Measurements from ENCODE around the gene NIPBL.

Gene NIPBL

DNA sequence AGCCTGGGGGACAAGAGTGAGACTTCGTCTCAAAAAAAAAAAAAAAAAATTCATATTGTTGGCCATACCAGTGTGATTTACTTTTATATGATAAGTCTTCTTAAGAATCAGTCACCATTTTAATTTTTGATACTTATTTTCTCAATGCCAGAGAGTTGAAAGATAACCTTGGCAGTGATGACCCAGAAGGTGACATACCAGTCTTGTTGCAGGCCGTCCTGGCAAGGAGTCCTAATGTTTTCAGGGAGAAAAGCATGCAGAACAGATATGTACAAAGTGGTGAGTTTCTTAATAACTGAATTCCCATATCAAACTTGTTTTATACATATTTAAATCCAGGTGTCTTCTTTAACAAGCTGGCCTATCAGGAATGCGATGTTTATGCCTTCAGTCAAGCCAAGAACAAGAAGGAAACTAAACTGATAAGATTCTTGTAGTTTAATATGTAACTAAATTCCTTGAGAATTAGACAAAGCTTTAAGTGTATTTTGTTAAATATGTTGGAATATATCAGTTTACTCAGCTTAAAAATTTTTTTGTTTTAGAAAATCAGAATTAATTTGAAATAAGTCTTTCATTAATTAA lies 81.5 kb downstream of the NIPBL start:
- Histone ChIP-seq H3K4me3 (ENCODE audit: low read length) (no peak overlapping the region), H3K36me3 (ENCODE audit: control insufficient read depth, low read depth, low read length) (peaks cover 22% of the 10 kb centered on the region), H3K4me1 (ENCODE audit: control insufficient read depth, low read depth, low read length) (no peaks in the 10 kb centered on the region), H3K27ac (ENCODE audit: low read length) (no peak overlapping the region), H3K27me3 (ENCODE audit: control insufficient read depth, insufficient read depth, low read length) (no peaks in the 10 kb centered on the region), H3K9ac (ENCODE audit: low read length) (no peak overlapping the region), H3K9me3 (ENCODE audit: control insufficient read depth, low read depth, low read length) (no peaks in the 10 kb centered on the region)

DNA sequence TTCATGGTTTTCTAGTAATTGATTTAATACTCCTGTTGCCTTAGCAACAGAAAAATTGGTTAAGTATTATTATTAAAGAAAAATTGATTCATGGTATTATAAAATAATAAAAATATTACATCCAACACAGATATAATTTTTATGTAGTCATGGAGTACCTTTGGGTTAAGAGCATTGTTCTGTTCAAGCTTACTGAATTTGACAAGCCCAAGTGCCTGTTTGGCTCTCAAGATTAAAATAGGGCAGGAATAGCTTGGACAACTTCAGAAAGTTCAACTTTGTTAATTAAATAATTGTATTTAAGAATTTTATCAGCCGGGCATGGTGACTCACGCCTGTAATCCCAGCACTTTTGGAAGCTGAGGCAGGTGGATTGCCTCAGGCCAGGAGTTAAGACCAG lies 82.0 kb downstream of the NIPBL start:
- no peaks in the 10 kb centered on the region for H3K9me3 ChIP-seq (ENCODE audit: control insufficient read depth, low read depth, low read length)
- H3K27me3 ChIP-seq (ENCODE audit: control insufficient read depth, insufficient read depth, low read length), result no peaks in the 10 kb centered on the region
- no peaks in the 10 kb centered on the region for H3K4me1 ChIP-seq (ENCODE audit: control insufficient read depth, low read depth, low read length)
- H3K36me3 ChIP-seq (ENCODE audit: control insufficient read depth, low read depth, low read length), result peaks cover 27% of the 10 kb centered on the region
- no peak overlapping the region for H3K9ac ChIP-seq (ENCODE audit: low read length)
- no peak overlapping the region for H3K27ac ChIP-seq (ENCODE audit: low read length)
- H3K4me3 ChIP-seq (ENCODE audit: low read length), result no peak overlapping the region

- Histone ChIP-seq H3K9me3 (ENCODE audit: control insufficient read depth, low read depth, low read length) (no peaks in the 10 kb centered on the region), H3K4me1 (ENCODE audit: control insufficient read depth, low read depth, low read length) (no peaks in the 10 kb centered on the region), H3K36me3 (ENCODE audit: control insufficient read depth, low read depth, low read length) (peaks cover 38% of the 10 kb centered on the region), H3K27ac (ENCODE audit: low read length) (no peak overlapping the region), H3K9ac (ENCODE audit: low read length) (no peak overlapping the region), H3K27me3 (ENCODE audit: control insufficient read depth, insufficient read depth, low read length) (no peaks in the 10 kb centered on the region), H3K4me3 (ENCODE audit: low read length) (no peak overlapping the region)
Observed at GRCh38 chr5:36965179-36965578, 88.6 kb downstream of the NIPBL start.

GRCh38 chr5:36969700-36970395 lies 93.3 kb downstream of the NIPBL start:
- H3K9me3 ChIP-seq (ENCODE audit: control insufficient read depth, low read depth, low read length), result no peaks in the 10 kb centered on the region
- H3K36me3 ChIP-seq (ENCODE audit: control insufficient read depth, low read depth, low read length), result peaks cover 42% of the 10 kb centered on the region
- H3K4me3 ChIP-seq (ENCODE audit: low read length), result no peak overlapping the region
- H3K27me3 ChIP-seq (ENCODE audit: control insufficient read depth, insufficient read depth, low read length), result no peaks in the 10 kb centered on the region
- H3K27ac ChIP-seq (ENCODE audit: low read length), result no peak overlapping the region
- H3K4me1 ChIP-seq (ENCODE audit: control insufficient read depth, low read depth, low read length), result no peaks in the 10 kb centered on the region
- no peak overlapping the region for H3K9ac ChIP-seq (ENCODE audit: low read length)

DNA sequence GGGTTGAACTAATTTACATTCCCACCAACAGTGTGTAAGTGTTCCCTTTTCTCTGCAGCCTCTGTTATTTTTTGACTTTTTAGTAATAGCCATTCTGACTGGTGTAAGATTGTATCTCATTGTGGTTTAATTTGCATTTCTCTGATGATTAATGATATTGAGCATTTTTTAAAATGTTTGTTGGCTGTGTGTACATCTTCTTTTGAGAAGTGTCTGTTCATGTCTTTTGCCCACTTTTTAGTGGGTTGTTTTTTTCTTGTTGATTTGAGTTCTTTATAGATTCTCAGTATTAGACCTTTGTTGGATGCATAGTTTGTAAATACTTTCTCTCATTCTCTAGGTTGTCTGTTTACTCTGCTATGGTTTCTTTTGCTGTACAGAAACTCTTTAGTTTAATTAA lies 101.6 kb downstream of the NIPBL start:
- no peaks in the 10 kb centered on the region for H3K27me3 ChIP-seq (ENCODE audit: control insufficient read depth, insufficient read depth, low read length)

GRCh38 chr5:36982146-36982545 lies 105.6 kb downstream of the NIPBL start:
- no peak overlapping the region for H3K27ac ChIP-seq (ENCODE audit: low read length)
- H3K27me3 ChIP-seq (ENCODE audit: control insufficient read depth, insufficient read depth, low read length), result no peaks in the 10 kb centered on the region
- no peak overlapping the region for H3K4me3 ChIP-seq (ENCODE audit: low read length)
- no peak overlapping the region for H3K9ac ChIP-seq (ENCODE audit: low read length)
- H3K36me3 ChIP-seq (ENCODE audit: control insufficient read depth, low read depth, low read length), result peaks cover 10% of the 10 kb centered on the region
- no peaks in the 10 kb centered on the region for H3K9me3 ChIP-seq (ENCODE audit: control insufficient read depth, low read depth, low read length)
- H3K4me1 ChIP-seq (ENCODE audit: control insufficient read depth, low read depth, low read length), result no peaks in the 10 kb centered on the region

More for the DNA sequence above, 101.6 kb downstream of the NIPBL start:
- no peaks in the 10 kb centered on the region for H3K9me3 ChIP-seq (ENCODE audit: control insufficient read depth, low read depth, low read length)
- H3K36me3 ChIP-seq (ENCODE audit: control insufficient read depth, low read depth, low read length), result peaks cover 30% of the 10 kb centered on the region
- no peaks in the 10 kb centered on the region for H3K4me1 ChIP-seq (ENCODE audit: control insufficient read depth, low read depth, low read length)
- no peak overlapping the region for H3K27ac ChIP-seq (ENCODE audit: low read length)
- H3K9ac ChIP-seq (ENCODE audit: low read length), result no peak overlapping the region
- H3K4me3 ChIP-seq (ENCODE audit: low read length), result no peak overlapping the region

GRCh38 chr5:36985387-36985786 lies 108.8 kb downstream of the NIPBL start:
- peaks cover 10% of the 10 kb centered on the region for H3K36me3 ChIP-seq (ENCODE audit: control insufficient read depth, low read depth, low read length)
- no peak overlapping the region for H3K9ac ChIP-seq (ENCODE audit: low read length)
- H3K27me3 ChIP-seq (ENCODE audit: control insufficient read depth, insufficient read depth, low read length), result no peaks in the 10 kb centered on the region
- H3K4me1 ChIP-seq (ENCODE audit: control insufficient read depth, low read depth, low read length), result no peaks in the 10 kb centered on the region
- H3K27ac ChIP-seq (ENCODE audit: low read length), result no peak overlapping the region
- no peaks in the 10 kb centered on the region for H3K9me3 ChIP-seq (ENCODE audit: control insufficient read depth, low read depth, low read length)
- no peak overlapping the region for H3K4me3 ChIP-seq (ENCODE audit: low read length)

- H3K36me3 ChIP-seq (ENCODE audit: control insufficient read depth, low read depth, low read length), result peaks cover 10% of the 10 kb centered on the region
- no peaks in the 10 kb centered on the region for H3K4me1 ChIP-seq (ENCODE audit: control insufficient read depth, low read depth, low read length)
- no peaks in the 10 kb centered on the region for H3K27me3 ChIP-seq (ENCODE audit: control insufficient read depth, insufficient read depth, low read length)
- no peak overlapping the region for H3K9ac ChIP-seq (ENCODE audit: low read length)
- no peak overlapping the region for H3K4me3 ChIP-seq (ENCODE audit: low read length)
- H3K27ac ChIP-seq (ENCODE audit: low read length), result no peak overlapping the region
- no peaks in the 10 kb centered on the region for H3K9me3 ChIP-seq (ENCODE audit: control insufficient read depth, low read depth, low read length)
Observed at GRCh38 chr5:36988396-36988795, 111.8 kb downstream of the NIPBL start.

DNA sequence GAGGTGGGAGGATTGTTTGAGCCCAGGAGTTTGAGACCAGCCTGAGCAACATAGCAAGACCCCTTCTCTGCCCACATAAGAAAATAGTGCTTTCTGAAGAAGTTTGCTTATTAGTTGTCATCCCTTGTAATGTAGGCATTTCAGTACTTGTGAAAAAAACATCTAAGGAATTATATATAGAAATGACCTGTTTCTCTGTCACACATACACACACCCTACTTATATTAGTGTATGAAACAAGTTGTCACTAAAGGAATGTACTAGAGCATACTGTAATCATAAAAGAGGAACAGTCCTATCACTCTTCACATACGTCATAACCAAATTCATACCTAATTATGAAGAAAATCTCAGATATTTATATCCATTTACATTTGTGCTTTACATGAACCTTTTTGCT lies 122.0 kb downstream of the NIPBL start:
- no peak overlapping the region for H3K9ac ChIP-seq (ENCODE audit: low read length)
- no peaks in the 10 kb centered on the region for H3K4me1 ChIP-seq (ENCODE audit: control insufficient read depth, low read depth, low read length)
- no peaks in the 10 kb centered on the region for H3K9me3 ChIP-seq (ENCODE audit: control insufficient read depth, low read depth, low read length)
- no peak overlapping the region for H3K27ac ChIP-seq (ENCODE audit: low read length)
- peaks cover 17% of the 10 kb centered on the region for H3K36me3 ChIP-seq (ENCODE audit: control insufficient read depth, low read depth, low read length)
- no peak overlapping the region for H3K4me3 ChIP-seq (ENCODE audit: low read length)
- H3K27me3 ChIP-seq (ENCODE audit: control insufficient read depth, insufficient read depth, low read length), result no peaks in the 10 kb centered on the region

- Histone ChIP-seq H3K36me3 (ENCODE audit: control insufficient read depth, low read depth, low read length) (peaks cover 34% of the 10 kb centered on the region), H3K27me3 (ENCODE audit: control insufficient read depth, insufficient read depth, low read length) (no peaks in the 10 kb centered on the region), H3K4me1 (ENCODE audit: control insufficient read depth, low read depth, low read length) (no peaks in the 10 kb centered on the region), H3K9me3 (ENCODE audit: control insufficient read depth, low read depth, low read length) (no peaks in the 10 kb centered on the region), H3K9ac (ENCODE audit: low read length) (no peak overlapping the region), H3K27ac (ENCODE audit: low read length) (no peak overlapping the region), H3K4me3 (ENCODE audit: low read length) (no peak overlapping the region)
Observed at GRCh38 chr5:37002176-37002751, 125.7 kb downstream of the NIPBL start.

DNA sequence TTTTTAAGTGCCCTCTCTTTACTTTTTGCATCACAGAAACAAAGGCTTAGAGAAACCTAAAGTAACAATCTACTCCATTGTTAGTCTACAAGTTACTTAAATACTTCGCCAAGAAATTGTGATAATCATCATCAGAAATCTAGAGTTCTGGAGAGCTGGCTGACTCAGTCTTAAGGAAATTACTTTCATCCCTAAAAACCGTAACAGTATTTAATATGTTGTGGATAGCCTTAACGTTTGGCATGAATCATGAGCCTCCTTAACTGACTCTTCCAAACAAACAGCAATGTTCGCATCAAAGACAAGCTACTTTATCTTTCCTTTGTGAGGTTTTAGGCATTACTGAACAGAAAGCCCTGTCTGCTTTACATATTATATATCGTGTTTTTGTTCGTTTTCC lies 128.7 kb downstream of the NIPBL start:
- H3K27me3 ChIP-seq (ENCODE audit: control insufficient read depth, insufficient read depth, low read length), result no peaks in the 10 kb centered on the region
- peaks cover 56% of the 10 kb centered on the region for H3K36me3 ChIP-seq (ENCODE audit: control insufficient read depth, low read depth, low read length)
- no peaks in the 10 kb centered on the region for H3K9me3 ChIP-seq (ENCODE audit: control insufficient read depth, low read depth, low read length)
- no peak overlapping the region for H3K27ac ChIP-seq (ENCODE audit: low read length)
- H3K9ac ChIP-seq (ENCODE audit: low read length), result no peak overlapping the region
- no peaks in the 10 kb centered on the region for H3K4me1 ChIP-seq (ENCODE audit: control insufficient read depth, low read depth, low read length)
- H3K4me3 ChIP-seq (ENCODE audit: low read length), result no peak overlapping the region

Measured in iPS-18a (cell line).